ENCODE results near the gene ROPN1.
"Not testable (repeated sequence)": the region's sequence is repeated elsewhere in the genome, so short reads cannot be mapped to it uniquely, and the experiment has no call there.

GRCh38 chr3:123979525-123980501, 12.1 kb downstream of the ROPN1 start:
- TF ChIP-seq CTCF (IDR thresholded peaks at IDR 0.05; ENCODE audit: low read length): peak; percentile 58
- not testable (repeated sequence) for TF ChIP-seq EZH2 (IDR thresholded peaks at IDR 0.05; ENCODE audit: borderline replicate concordance, low read length)
